GM21576 (cell line): ENCODE measurements around the gene KNDC1.
"Not testable (repeated sequence)": the region's sequence is repeated elsewhere in the genome, so short reads cannot be mapped to it uniquely, and the experiment has no call there.

Experiments used
- ATAC-seq: cut with Tn5 transposase; IDR thresholded peaks from one replicate; pipeline ENCODE4 v1.9.1; 2021; ENCODE audit warnings: mild to moderate bottlenecking, moderate library complexity; ENCODE audit not compliant: unreplicated experiment

KNDC1 gene

GRCh38 chr10:133124357-133125211 is 35.4 kb upstream of the KNDC1 start:
- ATAC-seq, result no peak

DNA sequence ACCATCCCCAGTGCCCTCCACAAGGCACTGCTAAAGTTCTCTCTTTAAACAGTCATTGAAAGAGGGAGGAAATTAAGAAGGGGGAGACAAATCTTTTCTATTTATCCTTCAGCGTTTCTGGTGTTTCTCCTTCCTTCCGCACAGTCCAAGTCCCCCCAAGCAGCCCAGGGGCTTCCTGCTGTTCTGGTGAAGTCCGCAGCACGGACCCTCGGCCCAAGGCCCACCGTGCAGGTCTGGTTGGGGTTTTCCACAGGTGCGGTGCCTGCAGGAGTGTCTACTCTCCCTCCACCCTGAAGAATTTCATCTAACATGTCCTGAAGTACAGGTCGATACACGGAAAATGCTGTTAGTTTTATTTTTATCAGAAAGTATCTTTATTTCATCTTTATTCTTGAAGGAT is 34.1 kb upstream of the KNDC1 start:
- no peak for ATAC-seq

DNA sequence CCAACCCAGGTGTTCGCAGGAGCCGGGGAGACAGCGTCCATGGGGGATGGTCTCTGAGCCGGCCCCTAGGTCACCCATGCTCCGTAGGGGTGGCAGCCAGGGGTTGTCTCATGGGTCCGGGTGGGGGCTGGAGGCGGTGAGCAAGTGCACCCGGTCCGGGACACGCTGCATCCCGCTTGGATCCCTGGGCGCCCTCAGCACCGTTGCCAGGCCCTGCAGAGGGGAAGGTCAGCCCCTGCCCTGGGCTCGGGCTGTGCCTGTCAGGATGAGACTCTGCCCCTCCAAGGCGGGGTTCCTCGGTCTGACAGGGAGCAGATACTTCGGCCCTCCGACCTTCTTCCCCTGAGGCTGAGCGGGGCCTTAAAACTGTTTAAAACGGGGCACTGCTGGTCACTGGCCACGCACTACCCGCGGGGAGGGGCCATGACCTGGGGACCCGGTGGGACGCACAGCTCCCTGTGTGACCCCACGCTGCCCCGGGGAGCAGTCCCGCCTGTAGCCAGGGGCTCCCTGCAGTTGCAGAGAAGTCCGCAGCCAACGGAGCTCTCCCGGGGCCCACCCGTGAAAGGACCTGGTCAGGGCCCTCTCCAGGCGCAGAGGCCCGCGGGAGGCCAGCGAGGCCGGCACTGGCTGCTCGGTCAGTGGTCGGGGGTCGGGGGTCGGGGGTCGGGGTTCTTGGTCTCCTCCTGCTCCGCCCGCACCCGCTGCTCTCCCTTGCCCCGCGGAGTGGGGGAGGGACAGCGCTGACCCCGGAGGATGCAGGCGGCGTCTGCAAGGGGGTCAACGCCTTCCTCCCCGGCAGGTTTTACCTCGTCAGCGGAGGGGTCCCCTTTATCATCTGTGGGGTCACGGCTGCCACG is 33.4 kb upstream of the KNDC1 start:
- no peak for ATAC-seq

- ATAC-seq, result no peak
Observed at GRCh38 chr10:133127291-133128125, 32.5 kb upstream of the KNDC1 start.

- no peak for ATAC-seq
Observed at GRCh38 chr10:133128126-133129070, 31.6 kb upstream of the KNDC1 start.

DNA sequence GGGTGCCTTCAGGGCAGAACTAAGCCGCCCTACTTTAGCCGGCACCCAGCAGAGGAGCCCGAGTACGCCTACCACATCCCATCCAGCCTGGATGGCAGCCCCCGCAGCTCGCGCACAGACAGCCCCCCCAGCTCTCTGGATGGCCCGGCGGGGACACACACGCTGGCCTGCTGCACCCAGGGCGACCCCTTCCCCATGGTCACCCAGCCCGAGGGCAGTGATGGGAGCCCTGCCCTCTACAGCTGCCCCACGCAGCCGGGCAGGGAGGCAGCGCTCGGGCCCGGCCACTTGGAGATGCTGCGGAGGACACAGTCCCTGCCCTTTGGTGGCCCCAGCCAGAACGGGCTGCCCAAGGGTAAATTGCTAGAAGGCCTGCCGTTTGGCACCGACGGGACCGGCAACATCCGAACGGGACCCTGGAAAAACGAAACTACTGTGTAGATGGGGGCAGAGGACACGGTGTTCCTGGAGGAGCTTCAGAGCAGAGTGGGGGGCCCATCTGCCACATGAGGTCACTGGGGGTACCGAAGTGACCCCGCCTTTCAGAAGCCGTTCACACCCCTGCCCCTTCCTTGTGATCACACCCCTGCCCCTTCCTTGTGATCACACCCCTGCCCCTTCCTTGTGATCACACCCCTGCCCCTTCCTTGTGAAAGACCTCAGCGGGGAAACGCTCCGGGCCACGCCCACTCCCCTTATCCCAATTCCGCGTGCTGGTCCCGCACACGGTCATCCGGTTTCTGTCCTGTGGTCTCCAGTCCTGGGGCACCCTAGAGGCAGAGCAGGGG is 30.8 kb upstream of the KNDC1 start:
- ATAC-seq, result no peak

- no peak for ATAC-seq
Observed at GRCh38 chr10:133129859-133130495, 30.0 kb upstream of the KNDC1 start.

DNA sequence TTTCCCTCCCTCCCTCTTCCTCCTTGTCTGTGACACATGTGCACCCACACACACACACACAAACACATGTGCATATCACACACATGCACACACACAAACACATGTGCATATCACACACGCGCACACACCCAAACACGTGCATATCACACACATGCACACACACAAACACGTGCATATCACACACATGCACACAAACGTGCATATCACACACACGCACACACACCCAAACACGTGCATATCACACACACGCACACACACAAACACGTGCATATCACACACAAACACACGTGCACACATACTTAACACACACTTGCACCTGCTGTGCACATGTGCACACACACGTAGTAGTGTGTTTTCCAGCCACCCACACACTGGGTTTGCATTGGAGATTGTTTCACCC is 29.4 kb upstream of the KNDC1 start:
- no peak for ATAC-seq

GRCh38 chr10:133131053-133131452 is 29.0 kb upstream of the KNDC1 start:
- ATAC-seq, result no peak

- no peak for ATAC-seq
Observed at GRCh38 chr10:133131734-133132472, 28.1 kb upstream of the KNDC1 start.

DNA sequence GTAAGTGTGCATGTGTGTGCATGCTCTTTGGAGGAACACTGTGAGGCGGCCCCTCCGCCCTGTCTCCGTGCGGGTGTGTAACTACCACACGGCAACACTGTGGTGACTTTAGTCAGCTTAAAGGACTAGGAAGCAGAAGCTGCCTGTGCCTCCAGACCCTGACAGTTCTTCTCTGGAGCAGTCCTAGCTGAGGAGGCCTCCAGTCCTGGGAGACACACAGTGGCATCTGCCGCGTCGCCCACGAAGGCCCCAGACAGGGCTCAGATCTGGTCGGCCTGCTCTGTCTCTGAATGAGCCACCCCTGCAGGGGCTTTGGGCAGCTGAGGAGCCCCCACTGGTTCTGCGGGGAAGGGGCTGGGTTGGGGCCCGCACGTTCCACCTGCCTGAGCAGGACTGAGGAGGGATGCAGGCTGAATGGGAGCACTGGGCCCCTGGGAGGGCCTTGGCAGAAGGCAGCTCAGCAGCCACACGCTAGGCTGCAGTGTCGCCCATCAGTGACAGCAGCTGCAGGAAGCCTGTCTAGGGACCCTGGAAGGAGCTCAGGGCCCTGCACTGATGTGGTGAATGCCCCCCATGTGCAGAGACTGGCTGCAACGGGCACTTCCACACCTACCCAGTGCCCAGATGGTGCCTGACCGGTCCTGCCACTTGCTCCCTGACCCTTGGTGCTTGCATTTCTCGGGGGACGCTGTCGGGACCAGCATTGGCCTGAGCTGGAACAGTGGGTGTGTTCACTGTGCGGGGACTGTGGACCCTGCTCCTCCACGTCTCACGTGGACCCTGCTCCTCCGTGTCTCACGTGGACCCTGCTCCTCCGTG is 27.3 kb upstream of the KNDC1 start:
- ATAC-seq, result no peak

- ATAC-seq, result no peak
Observed at GRCh38 chr10:133133471-133134231, 26.4 kb upstream of the KNDC1 start.

DNA sequence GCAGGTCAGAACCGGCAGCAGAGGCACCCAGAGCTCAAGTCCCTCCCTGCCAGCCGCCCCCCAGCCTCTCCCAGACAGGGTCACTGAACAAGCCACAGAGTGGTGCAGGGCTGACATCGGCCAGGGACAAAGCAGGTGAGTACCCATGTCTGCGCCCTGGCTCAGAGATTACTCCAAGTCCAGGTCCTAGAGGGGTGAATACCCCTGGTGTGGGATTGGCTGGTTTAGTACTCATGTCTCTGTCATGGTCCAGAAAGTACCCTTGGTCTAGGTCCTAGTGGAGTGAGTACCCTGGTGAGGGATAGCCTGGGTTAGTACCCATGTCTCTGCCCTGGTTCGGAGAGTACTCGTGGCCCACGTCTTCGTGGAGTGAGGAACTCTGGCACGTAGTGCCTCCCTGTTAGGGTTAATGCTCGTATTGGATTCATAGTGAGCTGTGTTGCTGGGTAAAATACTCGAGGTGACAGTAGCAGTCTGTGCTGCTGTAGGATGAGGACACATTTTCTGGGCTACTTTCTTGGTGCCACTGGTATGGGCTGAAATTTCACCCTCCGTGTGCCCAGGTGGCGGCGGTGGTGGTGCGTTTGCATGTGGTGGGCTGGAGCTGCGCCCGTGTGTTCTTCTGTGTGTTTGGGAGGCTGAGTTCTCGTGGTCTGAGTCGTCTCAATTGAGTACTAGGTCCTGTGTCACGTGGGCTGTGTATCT is 25.5 kb upstream of the KNDC1 start:
- no peak for ATAC-seq

GRCh38 chr10:133135116-133135465 is 24.9 kb upstream of the KNDC1 start:
- ATAC-seq, result no peak

DNA sequence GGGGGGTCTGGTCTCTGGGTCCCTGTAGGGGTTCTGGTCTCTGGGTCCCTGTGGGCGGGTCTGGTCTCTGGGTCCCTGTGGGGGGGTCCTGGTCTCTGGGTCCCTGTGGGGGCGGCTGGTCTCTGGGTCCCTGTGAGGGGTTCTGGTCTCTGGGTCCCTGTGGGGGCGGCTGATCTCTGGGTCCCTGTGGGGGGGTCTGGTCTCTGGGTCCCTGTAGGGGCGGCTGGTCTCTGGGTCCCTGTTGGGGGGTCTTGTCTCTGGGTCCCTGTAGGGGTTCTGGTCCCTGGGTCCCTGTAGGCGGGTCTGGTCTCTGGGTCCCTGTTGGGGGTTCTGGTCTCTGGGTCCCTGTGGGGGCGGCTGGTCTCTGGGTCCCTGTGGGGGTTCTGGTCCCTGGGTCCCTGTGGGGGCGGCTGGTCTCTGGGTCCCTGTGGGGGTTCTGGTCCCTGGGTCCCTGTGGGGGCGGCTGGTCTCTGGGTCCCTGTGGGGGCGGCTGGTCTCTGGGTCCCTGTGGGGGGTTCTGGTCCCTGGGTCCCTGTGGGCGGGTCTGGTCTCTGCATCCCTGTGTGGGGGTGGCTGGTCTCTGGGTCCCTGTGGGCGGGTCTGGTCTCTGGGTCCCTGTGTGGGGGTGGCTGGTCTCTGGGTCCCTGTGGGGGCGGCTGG is 22.4 kb upstream of the KNDC1 start:
- ATAC-seq, result not testable (repeated sequence)
